Natural killer cell treated with Interleukin-12 subunit alpha and Interleukin-12 subunit beta and Interleukin-15 and Interleukin-18, amount 100 ng/mL, for 72 hours (primary cell): ENCODE results near the gene POLE. TPM values are rescaled to one million over a fixed set of nuclear protein-coding genes. Genes with fewer than 3 reads are reported as not detected.

Source experiments
- ATAC-seq, 2 donors: fragments of 150-1000 bp; cut with Tn5 transposase in 1 of 2; sonication (Bioruptor Pico), chemical (Tn5 transposase) in 1 of 2; 2 replicates each; pipeline ENCODE4 v1.10.0; 2021
- DNase-seq: peaks from one replicate; pipeline ENCODE4 v3.0.0; 2022; ENCODE audit warnings: low spot score
- H3K27ac Mint-ChIP-seq, 2 donors: 1 replicate in 1 of 2; 2 replicates in 1 of 2; pipeline ENCODE4 v1.8.0; 2022; ENCODE audit warnings: mixed read lengths in 2 of 2, mild to moderate bottlenecking in 1 of 2, moderate library complexity in 1 of 2
- H3K27me3 Mint-ChIP-seq, 2 donors: 1 replicate in 1 of 2; 2 replicates in 1 of 2; pipeline ENCODE4 v1.8.0; 2022; ENCODE audit warnings: mixed read lengths in 2 of 2
- H3K36me3 Mint-ChIP-seq: one replicate; pipeline ENCODE4 v1.8.0; 2022; ENCODE audit warnings: mixed read lengths
- H3K4me1 Mint-ChIP-seq, 2 donors: 1 replicate in 1 of 2; 2 replicates in 1 of 2; pipeline ENCODE4 v1.8.0; 2022; ENCODE audit warnings: low read depth in 2 of 2, mixed read lengths in 2 of 2, mild to moderate bottlenecking in 1 of 2
- H3K4me3 Mint-ChIP-seq: one replicate; pipeline ENCODE4 v1.8.0; 2022; ENCODE audit warnings: mixed read lengths
- H3K9me3 Mint-ChIP-seq: 2 replicates; pipeline ENCODE4 v1.8.0; 2022; ENCODE audit warnings: mixed read lengths
- total RNA-seq, 2 donors: library from RNA; stranded (reverse); gene quantifications; one replicate each; pipeline ENCODE4 v1.2.3, GENCODE V29; 2022

POLE gene
- total RNA-seq, 2 donors from 2014 or later: 94.3 to 265 TPM

DNA sequence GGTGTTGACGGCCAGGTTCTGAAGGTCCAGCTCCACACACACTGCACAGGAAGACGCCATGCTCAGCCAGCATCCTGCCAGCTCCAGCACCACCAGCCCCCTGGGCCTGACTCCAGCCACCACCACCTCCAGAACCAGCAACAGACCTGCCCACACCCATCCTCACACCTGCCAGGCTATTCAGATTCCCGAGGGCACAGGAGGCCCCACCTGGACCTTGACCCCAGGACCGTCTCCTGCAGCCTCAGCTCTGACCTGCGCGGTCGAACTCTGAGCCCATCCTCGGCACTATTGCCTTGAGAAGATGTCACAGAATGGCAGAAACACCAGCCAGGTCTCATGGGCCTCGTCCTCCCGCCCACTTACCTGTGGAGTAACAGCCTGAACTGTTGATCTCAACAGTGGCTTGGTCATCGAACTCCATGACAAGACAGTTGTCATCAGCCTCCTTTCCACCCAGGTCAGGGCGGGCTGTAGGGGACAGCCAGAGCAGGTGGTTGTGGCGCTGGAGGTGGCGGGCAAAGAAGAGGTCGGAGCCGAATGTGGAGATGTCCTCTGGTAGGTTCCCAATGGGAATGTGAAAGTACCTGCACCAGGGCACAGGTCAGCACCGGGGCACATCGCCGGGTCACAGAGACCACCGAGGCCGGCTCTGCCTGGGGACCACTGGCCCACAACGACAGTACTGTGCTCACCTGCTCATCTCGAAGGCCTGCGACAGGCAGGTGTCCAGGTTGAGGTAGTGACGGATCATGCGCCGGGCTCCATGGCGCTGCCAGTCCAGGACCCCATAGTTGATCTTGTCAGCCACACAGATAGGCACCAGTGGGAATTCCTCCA is 45.1 kb downstream of the POLE start:
- Mint-ChIP-seq H3K27me3 (no peaks in the 10 kb centered on the region), H3K27ac (no peak overlapping the region), H3K4me1 (peaks cover 10% of the 10 kb centered on the region in 2 donors), H3K36me3 (peaks cover 4% of the 10 kb centered on the region), H3K4me3 (no peak overlapping the region), H3K9me3 (no peaks in the 10 kb centered on the region)
- DNase-seq: no peak
- ATAC-seq: no peak

DNA sequence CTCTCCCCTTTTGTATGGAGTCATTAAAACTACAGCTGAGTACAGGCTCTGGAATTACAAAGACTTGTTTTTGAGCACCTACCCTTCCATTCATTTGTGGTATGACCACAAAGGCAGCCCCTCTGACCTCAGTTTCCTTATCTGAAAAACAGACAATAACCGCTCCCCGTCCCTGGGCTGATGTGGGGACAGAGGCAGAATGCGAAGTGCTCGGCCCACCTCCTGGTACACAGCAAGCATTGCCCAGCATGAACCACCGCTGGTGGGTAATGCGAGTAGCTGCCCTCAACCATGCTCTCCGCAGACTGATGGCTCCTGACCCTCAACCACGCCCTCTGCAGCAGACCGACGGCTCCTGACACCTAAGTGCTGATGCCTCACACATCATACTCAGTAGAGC is 46.2 kb downstream of the POLE start:
- no peak for DNase-seq
- no peaks in the 10 kb centered on the region for H3K9me3 Mint-ChIP-seq
- no peak overlapping the region for H3K4me3 Mint-ChIP-seq
- ATAC-seq: no peak
- no peaks in the 10 kb centered on the region for H3K27me3 Mint-ChIP-seq
- peaks cover 4% of the 10 kb centered on the region for H3K36me3 Mint-ChIP-seq
- H3K27ac Mint-ChIP-seq: no peak overlapping the region
- H3K4me1 Mint-ChIP-seq: peaks cover 10% of the 10 kb centered on the region in 2 donors

DNA sequence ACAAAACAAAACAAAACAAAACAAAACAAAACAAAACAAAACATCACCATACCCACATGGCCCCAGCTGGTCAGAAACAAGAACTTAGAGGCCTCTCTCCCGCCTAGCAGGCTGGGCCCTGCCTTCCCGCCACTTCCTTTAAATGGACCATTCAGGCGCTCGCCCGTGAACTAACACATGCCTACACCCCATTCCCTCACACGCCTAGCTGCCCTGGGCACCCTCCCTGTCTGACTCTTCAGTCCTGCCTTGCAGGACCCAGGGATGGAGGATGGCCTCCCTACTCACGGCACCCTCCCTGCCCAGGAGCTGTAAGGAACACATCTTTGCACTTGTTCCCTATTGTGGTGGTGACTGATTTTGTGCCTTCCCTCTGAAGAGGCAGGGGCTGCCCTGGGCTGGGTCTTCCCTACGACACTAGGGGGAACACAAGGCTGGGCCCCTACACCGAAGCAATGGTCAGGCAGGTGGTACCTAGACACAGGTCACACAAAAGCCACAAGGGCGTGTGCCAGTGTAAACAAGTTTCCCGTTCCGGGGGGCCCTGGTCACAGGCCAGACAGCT is 47.1 kb downstream of the POLE start:
- Mint-ChIP-seq H3K9me3 (no peaks in the 10 kb centered on the region), H3K27ac (no peak overlapping the region), H3K4me1 (peaks cover 10% of the 10 kb centered on the region in 2 donors), H3K4me3 (no peak overlapping the region), H3K27me3 (no peaks in the 10 kb centered on the region), H3K36me3 (peaks cover 4% of the 10 kb centered on the region)
- ATAC-seq: no peak
- no peak for DNase-seq

DNA sequence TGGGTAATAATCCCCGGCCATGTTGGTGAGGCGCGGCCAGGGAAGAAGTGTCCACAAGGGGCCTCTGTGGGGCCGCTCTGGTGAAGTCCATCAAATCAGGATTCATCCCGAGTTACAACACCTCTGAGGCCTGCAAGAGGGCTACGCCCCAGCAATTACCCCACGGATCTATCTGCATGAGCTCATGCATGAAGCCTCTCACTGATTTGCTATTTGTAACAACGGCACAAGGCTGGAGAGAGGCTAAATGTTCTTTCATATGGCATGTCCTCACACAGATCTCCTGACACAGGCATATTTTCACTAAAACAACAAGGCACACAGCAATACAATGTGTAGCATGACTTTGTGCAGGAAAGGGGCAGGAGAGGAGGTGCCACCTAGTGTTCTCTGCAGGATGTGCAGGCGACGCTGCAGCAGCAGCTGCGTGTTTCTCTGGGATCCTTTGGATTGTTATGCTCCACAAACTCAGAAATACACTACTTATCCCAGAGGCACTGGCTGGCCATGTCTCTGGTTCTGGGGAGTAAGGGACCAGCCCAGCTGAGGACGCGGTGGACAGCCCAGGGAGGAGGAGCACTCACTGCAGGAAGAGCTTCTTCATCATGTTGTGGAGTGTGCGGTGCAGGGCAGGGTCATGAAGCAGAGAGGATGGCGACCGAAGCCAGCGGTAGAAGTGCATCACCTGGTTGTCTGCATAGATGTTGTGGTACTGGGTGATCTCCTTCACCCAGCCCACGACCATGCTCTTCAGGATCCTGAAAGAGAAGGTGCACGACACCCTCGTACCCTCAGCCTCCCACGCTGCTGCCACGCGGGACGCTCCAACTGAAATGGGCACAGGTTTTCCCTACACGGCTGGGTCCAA is 48.4 kb downstream of the POLE start:
- no peak for DNase-seq
- Mint-ChIP-seq H3K9me3 (no peaks in the 10 kb centered on the region), H3K36me3 (peaks cover 4% of the 10 kb centered on the region), H3K4me3 (no peak overlapping the region), H3K4me1 (peaks cover 10% of the 10 kb centered on the region in 2 donors), H3K27me3 (no peaks in the 10 kb centered on the region), H3K27ac (no peak overlapping the region)
- no peak for ATAC-seq

DNA sequence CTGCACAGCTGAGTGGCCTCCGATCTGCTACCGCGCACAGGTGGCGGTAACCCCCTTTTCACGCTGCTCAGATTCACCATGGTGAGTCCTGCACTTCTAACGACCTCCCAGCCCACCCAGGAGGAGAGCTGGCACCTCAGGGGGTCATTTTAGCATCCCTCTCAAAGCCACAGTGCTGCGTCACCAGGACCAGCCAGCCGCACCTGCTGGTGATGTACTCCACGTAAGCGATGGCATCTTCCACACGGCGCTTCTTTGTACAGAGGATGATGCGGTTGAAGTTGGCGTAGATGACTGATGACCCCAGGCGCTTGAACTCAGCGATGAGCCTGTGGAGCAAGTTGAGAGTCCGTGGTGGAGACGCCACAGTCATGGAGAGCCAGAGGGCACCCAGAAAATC is 49.3 kb downstream of the POLE start:
- no peak for DNase-seq
- Mint-ChIP-seq H3K4me3 (no peak overlapping the region), H3K4me1 (peaks cover 10% of the 10 kb centered on the region in 2 donors), H3K27me3 (no peaks in the 10 kb centered on the region), H3K9me3 (no peaks in the 10 kb centered on the region), H3K36me3 (peaks cover 4% of the 10 kb centered on the region), H3K27ac (no peak overlapping the region)
- ATAC-seq: no peak

DNA sequence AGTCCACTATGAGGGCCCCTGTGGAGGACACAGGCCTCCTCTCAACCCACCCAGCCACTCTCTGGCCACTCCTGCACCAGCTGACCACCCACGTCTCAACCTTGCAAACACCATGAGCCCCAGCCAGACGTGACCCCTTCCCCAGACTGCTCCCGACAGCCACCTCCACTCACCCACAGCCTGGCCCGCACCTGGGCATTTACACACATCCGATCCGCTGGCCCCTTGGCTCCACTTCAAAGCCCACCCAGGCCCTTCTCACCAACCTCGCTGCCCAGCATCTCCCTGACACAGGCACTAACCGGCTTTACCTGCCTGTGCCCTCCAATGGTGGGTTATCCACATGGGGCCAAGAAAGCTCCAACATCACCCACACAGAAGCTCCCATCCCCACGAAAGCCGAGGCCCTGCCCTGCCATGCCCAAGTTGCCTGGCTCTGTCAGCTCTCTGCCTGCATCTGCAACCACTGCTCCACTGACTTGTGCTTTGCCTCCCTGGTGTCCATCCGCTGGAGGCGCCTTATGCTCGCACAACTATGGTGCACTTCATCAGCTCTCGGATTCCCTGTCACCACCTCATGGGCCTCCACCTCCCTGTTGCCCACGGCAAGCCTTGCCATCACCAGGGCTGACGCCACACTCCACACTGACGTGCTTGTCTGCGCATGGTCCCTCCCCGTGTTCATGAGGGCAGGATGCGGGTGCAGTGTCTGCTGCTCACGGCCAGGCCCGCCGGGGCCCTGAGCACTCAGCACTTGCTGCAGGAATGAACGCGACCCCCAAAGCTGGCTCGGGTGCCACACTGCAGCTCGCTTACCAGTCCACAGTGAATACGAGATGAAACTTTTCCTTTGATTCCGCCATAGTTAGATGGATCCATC is 51.8 kb downstream of the POLE start:
- Mint-ChIP-seq H3K27ac (peak overlapping the region in 1 of 2 donors; percentile 63), H3K4me3 (no peak overlapping the region), H3K36me3 (peaks cover 17% of the 10 kb centered on the region), H3K4me1 (no peaks in the 10 kb centered on the region), H3K9me3 (no peaks in the 10 kb centered on the region), H3K27me3 (no peaks in the 10 kb centered on the region)
- no peak for ATAC-seq
- no peak for DNase-seq

DNA sequence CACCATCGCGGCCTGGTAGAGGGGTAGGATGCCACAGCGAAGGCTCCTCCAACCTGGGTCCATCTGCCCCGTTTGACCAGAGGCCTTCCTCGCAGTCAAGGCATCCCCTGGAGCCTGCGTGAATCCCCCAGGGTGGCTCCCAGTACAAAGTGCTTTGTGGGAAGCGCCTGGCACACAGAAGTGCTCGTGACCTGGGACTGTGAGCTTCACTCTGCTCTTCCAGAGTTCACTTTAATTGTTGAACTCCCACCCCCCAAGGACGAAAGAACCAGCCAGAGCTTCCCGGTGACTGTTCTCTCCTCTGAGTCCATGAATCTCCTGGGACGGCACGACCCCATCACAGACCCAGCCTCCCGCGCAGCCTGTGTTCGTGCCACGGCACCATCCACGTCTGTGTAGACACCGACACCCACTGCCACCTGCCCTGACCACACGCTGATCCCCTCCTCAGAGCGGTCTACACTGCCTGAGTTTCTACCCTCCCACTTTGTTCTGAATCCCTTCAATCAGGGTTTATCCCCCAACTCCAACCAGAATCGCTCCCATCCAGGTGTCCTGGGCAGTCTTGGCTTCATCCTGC is 52.6 kb downstream of the POLE start:
- Mint-ChIP-seq H3K27ac (no peak overlapping the region), H3K4me1 (no peaks in the 10 kb centered on the region), H3K36me3 (peaks cover 25% of the 10 kb centered on the region), H3K9me3 (no peaks in the 10 kb centered on the region), H3K27me3 (no peaks in the 10 kb centered on the region), H3K4me3 (no peak overlapping the region)
- no peak for ATAC-seq
- DNase-seq: no peak

DNA sequence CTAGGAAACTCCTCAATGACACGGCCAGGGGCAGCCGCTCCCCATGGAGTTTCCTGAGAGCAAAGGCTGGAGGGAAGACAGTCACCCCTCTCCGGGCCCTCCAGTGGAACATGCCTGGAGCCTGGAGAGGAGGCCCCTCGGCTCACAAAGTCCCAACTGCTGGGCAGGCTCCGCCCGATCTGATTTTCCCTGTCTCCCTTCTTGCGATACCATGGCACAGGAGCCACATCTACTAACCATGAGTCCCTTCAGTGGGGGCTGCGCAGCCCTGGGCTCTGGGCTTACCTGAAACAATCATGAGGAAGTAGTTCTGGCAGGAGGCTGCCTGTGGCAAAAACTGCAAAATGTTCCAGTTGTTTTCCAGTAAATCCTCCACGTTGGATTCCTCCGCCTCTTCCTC is 53.2 kb downstream of the POLE start:
- no peak for ATAC-seq
- Mint-ChIP-seq H3K27me3 (no peaks in the 10 kb centered on the region), H3K27ac (no peak overlapping the region), H3K4me3 (no peak overlapping the region), H3K36me3 (peaks cover 26% of the 10 kb centered on the region), H3K9me3 (no peaks in the 10 kb centered on the region), H3K4me1 (no peaks in the 10 kb centered on the region)
- no peak for DNase-seq

DNA sequence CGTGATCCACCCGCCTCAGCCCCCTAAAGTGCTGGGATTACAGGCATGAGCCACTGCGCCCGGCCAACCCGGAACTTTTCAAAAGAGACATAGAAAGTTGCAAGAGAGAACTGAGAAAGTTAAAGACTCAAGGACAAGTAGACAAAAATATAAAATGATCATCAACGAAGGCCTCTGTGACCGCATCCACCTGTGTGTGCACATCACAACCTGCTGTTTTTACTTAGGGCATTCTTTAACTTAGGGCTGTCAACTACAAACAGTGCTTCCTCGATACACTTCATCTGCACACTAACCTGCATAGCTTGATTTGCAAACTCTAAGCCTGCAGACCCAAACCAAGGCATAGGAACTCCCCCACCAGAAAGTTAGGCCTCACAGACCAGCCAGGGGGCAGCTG is 53.7 kb downstream of the POLE start:
- ATAC-seq (no peak), DNase-seq (no peak)
- Mint-ChIP-seq H3K27me3 (no peaks in the 10 kb centered on the region), H3K4me1 (no peaks in the 10 kb centered on the region), H3K36me3 (peaks cover 23% of the 10 kb centered on the region), H3K9me3 (no peaks in the 10 kb centered on the region), H3K4me3 (no peak overlapping the region), H3K27ac (no peak overlapping the region)

DNA sequence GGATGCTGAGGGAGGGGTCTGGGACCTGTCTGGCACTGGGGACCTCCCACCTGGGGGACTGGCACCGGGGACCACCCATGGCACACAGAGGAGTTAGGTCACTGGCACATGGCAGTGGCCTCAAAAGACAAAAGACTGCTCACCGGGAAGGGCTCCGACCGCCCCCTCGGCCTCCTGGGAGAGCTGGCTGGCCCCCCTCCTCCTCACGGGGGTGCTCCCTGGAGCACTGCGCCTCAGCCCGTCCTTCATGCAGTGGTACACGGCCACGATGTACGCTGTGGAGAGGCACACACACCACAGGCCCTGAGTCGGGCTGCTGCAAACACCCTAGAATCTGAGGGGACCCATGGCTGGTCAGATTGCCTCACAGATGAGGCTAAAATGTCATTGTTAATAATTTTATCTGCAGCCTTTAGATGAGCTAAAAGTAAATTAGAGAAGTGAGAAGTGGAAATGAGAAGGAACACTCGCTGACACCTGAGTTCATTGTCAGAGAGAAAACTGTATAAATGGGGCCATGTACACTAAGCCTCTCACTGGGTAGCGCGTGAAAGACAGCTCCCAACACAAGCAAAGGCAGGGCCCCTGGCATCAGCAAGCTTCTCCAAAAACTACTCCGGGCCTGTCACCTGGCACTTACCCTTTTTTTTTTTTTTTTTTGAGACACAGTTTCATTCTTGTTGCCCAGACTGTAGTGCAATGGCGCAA is 54.5 kb downstream of the POLE start:
- ATAC-seq: peak in 1 of 2 donors; percentile 6
- Mint-ChIP-seq H3K4me1 (no peaks in the 10 kb centered on the region), H3K36me3 (peaks cover 23% of the 10 kb centered on the region), H3K4me3 (no peak overlapping the region), H3K27me3 (no peaks in the 10 kb centered on the region), H3K9me3 (no peaks in the 10 kb centered on the region), H3K27ac (no peak overlapping the region)
- no peak for DNase-seq

DNA sequence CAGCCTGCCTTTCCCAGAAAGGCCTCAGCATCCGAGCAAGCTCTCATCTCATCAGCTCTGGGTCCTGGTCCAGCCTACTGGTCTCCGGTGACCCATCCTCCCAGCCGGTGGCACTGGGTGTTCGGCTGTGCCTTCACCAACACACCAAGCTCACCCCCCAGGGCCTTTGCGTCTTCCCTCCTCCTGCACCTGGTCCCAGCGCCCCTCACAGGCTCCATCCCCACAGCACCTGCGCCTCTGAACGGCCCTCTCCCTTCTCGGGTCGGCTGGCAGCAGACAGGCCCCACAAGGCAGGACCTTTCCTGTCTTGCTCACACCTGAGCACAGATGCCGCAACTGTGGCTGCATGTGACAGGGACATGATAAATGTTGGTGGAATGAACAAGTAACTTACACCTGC is 55.5 kb downstream of the POLE start:
- Mint-ChIP-seq H3K4me1 (no peaks in the 10 kb centered on the region), H3K27me3 (no peaks in the 10 kb centered on the region), H3K9me3 (no peaks in the 10 kb centered on the region), H3K36me3 (peaks cover 23% of the 10 kb centered on the region), H3K27ac (no peak overlapping the region), H3K4me3 (no peak overlapping the region)
- DNase-seq (no peak), ATAC-seq (no peak)

DNA sequence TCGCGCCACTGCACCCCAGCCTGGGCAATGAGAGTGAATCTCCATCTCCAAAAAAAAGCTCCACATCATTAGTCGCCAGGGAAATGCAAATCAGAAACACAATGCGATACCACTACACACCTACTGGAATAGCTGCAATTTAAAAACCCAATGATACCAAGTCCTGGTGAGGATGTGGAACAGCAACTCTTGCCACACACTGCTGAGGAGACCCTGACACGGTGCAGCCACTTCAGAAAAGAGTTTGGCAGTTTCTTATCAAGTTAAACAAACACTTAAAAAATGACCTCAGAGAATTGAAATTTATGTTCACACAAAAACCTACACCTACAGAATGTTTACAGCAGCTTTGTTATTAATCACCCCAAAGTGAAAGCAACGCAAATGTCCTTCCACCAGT is 56.5 kb downstream of the POLE start:
- peaks cover 23% of the 10 kb centered on the region for H3K36me3 Mint-ChIP-seq
- no peak overlapping the region for H3K27ac Mint-ChIP-seq
- H3K4me3 Mint-ChIP-seq: no peak overlapping the region

More for the DNA sequence above, 56.5 kb downstream of the POLE start:
- DNase-seq (no peak), ATAC-seq (no peak)
- Mint-ChIP-seq H3K9me3 (no peaks in the 10 kb centered on the region), H3K4me1 (no peaks in the 10 kb centered on the region), H3K27me3 (no peaks in the 10 kb centered on the region)
